Activated naive CD4-positive, alpha-beta T cell treated with anti-CD3 and anti-CD28 coated beads, Interleukin-2, amount 50 U/mL, for 24 hours (primary cell): ENCODE data around the gene DHCR7.

ENCODE experiments used
- H3K27ac Mint-ChIP-seq: one replicate; pipeline ENCODE4 v1.8.0; 2021; ENCODE audit warnings: mild to moderate bottlenecking, mixed read lengths
- H3K27me3 Mint-ChIP-seq: one replicate; pipeline ENCODE4 v1.8.0; 2021; ENCODE audit warnings: mixed read lengths
- H3K36me3 Mint-ChIP-seq: one replicate; pipeline ENCODE4 v1.8.0; 2021; ENCODE audit warnings: mixed read lengths
- H3K4me1 Mint-ChIP-seq: one replicate; pipeline ENCODE4 v1.8.0; 2021; ENCODE audit warnings: mixed read lengths
- H3K4me3 Mint-ChIP-seq: one replicate; pipeline ENCODE4 v1.8.0; 2021; ENCODE audit warnings: mild to moderate bottlenecking, mixed read lengths
- H3K9me3 Mint-ChIP-seq: one replicate; pipeline ENCODE4 v1.8.0; 2021; ENCODE audit warnings: mixed read lengths

Gene DHCR7

DNA sequence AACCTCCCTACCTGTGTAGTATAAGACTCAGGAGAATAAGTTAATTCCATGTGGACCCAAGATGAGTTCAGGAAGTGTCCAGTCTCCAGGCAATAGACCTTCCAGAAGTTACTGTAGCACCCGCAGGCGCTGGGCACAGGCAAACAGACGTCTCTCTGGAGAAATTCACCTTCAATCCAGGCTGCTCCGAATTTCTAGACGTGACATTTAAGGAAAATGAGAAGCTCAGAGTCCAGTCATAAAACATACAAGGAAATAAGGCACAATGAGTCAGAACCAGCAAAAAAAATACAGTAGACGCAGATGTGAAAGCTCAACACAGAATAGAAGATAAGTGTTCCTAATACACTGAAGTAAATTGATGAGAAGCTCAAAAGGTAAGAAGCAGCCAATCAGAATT lies 19.0 kb upstream of the DHCR7 start:
- Mint-ChIP-seq H3K27me3 (no peaks in the 10 kb centered on the region), H3K9me3 (no peaks in the 10 kb centered on the region), H3K4me1 (no peaks in the 10 kb centered on the region), H3K4me3 (no peak overlapping the region), H3K27ac (no peak overlapping the region), H3K36me3 (peaks cover 15% of the 10 kb centered on the region)

DNA sequence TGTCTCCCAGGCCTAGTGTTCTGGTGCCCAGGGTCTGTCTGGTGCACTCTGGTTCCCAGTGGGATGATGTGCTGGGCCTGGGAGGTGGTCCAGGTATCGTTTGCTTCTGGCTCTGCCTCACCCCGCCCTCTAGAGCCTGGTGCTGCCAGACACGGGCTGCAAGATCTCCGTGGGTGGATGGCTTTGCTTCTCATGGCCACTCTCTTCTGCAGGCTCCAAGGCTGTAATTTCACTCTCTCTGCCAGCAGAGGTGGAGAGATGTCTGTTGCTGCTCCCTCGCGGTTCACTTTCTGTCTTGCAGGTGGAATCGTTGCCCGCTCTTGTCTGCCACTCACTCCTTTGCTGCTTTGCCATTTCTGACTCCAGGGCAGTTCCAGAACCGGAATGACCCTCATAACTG lies 18.2 kb upstream of the DHCR7 start:
- H3K27me3 Mint-ChIP-seq = no peaks in the 10 kb centered on the region
- H3K36me3 Mint-ChIP-seq = peaks cover 15% of the 10 kb centered on the region
- H3K4me1 Mint-ChIP-seq = no peaks in the 10 kb centered on the region
- no peaks in the 10 kb centered on the region for H3K9me3 Mint-ChIP-seq
- peak overlapping the region; percentile 17 for H3K27ac Mint-ChIP-seq
- no peak overlapping the region for H3K4me3 Mint-ChIP-seq

DNA sequence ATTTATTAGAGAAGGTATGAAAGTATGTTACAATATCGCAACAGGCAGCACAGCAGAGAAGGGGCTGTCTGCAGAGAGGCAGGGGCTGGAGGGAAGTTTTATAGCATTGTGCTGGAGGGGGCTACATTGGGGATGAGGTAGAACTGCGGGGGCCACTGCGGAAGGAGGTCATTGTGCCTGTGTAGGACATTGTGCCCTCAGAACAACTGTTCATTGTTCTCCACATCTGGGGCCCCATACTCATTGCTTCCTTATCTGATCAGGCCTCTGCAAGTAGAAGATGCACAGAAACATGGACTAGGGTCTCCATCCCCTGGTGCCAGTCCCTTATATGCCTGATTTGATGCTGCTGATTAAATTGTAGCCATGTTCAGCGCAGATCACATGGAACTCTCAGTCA lies 16.9 kb upstream of the DHCR7 start:
- H3K4me1 Mint-ChIP-seq = no peaks in the 10 kb centered on the region
- no peak overlapping the region for H3K4me3 Mint-ChIP-seq
- H3K9me3 Mint-ChIP-seq = no peaks in the 10 kb centered on the region
- H3K27ac Mint-ChIP-seq = no peak overlapping the region
- peaks cover 15% of the 10 kb centered on the region for H3K36me3 Mint-ChIP-seq
- no peaks in the 10 kb centered on the region for H3K27me3 Mint-ChIP-seq

DNA sequence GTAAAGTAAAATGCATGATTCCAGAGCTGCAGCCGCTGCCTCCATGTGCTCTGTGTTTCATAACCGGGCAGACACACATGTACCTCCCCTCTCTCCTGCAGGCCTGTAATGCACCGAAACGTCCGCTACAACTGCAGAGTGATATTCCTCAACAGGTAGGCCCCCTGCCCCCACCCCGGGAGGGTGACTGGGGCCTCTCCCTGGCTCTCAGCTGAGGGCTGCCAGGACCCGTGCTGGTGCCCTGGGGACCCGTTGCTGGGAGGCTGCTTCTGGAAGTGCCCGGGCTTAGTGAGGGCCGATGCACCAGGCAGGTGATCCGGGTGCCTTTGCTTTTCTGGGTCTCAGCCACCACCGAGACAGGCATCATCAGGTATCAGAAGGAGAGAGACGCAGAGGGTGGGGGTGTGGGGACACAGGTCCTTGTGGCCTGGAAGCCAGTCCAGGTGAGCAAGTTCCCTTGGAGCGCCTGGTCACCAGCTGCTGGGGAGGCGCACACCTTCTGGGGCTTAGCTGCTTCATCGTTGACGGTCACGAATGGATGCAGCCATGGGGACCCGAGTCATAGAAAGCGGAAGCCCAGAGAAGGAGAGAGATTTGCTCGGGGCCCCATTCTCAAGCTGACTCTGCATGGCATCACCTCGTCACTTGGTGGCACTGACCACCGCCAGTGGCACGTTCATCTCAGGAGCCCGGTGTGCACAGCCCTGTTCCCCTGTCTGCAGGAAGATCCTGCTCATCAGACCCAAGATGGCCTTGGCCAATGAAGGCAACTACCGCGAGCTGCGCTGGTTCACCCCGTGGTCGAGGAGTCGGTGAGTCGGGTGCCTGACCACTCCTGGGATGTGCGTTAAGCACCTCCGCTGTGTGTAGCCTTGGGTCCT lies 15.4 kb upstream of the DHCR7 start:
- Mint-ChIP-seq H3K4me1 (no peaks in the 10 kb centered on the region), H3K4me3 (no peak overlapping the region), H3K27me3 (no peaks in the 10 kb centered on the region), H3K9me3 (no peaks in the 10 kb centered on the region), H3K27ac (no peak overlapping the region), H3K36me3 (peaks cover 12% of the 10 kb centered on the region)

DNA sequence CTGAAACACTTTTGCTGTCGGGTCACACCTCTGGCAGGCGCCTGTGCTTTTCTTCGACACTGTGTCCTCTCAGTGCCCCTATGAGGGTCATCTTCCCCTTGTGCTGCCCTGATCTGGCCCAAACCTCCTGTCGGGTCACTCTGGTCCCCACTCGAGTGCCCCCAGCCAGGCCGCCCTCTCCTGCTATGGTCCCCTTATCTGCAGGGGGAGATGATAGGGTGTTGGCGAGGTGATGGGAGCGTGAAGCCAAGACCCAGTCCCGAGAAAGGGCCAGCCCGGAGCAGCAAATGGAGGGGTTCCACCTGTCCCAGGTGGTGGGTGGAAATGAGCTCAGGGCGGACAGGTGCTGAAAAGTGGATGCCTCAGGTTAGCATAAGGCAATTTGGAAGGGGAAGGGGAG lies 14.5 kb upstream of the DHCR7 start:
- no peaks in the 10 kb centered on the region for H3K9me3 Mint-ChIP-seq
- no peak overlapping the region for H3K4me3 Mint-ChIP-seq
- H3K36me3 Mint-ChIP-seq = peaks cover 12% of the 10 kb centered on the region
- H3K4me1 Mint-ChIP-seq = peaks cover 3% of the 10 kb centered on the region
- H3K27ac Mint-ChIP-seq = no peak overlapping the region
- H3K27me3 Mint-ChIP-seq = no peaks in the 10 kb centered on the region

DNA sequence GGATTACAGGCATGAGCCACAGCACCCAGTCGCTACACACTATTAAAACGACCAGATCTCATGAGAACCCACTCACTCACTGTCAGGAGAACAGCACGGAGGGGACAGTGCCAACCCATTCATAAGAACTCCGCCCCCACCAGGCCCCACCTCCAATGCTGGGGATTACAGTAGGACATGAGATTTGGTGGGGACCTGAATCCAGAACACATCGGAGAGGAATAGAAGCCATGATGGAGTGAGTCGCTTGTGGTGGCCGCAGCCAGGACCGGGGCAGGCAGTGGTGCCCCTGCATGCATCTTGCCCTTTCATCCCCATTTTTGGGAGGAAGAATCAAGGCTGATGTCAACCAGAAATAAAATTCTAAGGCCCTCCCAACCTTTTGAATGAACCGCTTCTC lies 13.5 kb upstream of the DHCR7 start:
- Mint-ChIP-seq H3K27ac (no peak overlapping the region), H3K4me1 (peaks cover 4% of the 10 kb centered on the region), H3K27me3 (no peaks in the 10 kb centered on the region), H3K9me3 (no peaks in the 10 kb centered on the region), H3K36me3 (peaks cover 5% of the 10 kb centered on the region), H3K4me3 (no peak overlapping the region)

DNA sequence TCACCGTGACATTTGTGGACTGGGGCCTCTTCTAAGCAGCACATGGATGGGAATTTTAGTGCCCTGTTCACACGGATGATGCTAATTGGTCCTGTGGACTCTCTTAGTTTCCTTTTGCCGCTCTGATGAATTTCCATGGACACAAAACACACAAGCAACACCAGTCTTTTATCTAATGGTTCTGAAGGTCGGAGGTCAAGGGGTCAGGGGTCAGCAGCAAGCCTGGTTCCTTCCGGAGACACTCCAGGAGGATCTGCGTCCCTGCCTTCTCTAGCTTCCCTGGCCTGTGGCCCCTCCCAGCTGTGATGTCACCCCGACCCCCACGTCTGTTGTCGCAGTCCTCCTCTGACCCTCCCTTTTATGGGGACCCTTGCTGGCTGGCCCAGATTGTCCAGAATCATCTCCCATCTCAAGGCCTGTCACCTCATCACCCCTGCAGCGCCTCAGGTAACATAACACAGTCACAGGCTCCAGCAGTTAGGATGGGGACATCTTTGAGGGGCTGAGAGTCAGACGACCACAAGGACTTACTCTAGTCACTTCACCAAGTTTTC lies 11.7 kb upstream of the DHCR7 start:
- H3K27ac Mint-ChIP-seq = no peak overlapping the region
- no peak overlapping the region for H3K4me3 Mint-ChIP-seq
- peaks cover 13% of the 10 kb centered on the region for H3K36me3 Mint-ChIP-seq
- H3K9me3 Mint-ChIP-seq = no peaks in the 10 kb centered on the region
- H3K27me3 Mint-ChIP-seq = no peaks in the 10 kb centered on the region
- H3K4me1 Mint-ChIP-seq = peaks cover 19% of the 10 kb centered on the region

DNA sequence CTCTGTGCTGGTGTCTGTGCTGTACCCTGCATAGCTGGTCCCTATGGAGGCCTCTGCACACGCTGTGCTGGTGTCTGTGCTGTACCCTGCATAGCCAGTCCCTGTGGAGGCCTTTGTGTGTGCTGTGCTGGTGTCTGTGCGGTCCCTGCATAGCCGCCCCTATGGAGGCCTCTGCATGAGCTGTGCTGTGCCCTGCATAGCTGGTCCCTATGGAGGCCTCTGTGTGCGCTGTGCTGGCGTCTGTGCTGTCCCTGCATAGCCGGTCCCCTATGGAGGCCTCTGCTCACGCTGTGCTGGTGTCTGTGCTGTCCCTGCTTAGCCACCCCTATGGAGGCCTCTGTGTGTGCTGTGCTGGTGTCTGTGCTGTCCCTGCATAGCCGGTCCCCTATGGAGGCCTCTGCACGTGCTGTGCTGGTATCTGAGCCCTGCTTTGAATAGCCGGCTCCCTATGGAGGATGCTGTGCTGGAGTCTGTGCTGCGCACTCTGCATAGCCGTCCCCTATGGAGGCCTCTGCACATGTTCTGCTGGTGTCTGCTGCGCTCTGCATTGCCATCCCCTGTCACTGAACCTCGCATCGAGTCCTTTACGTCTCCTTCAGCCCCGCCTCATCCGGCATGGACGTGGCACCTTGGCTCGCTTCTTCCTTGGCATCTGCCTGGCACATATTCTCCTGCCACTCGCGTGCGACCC lies 11.0 kb upstream of the DHCR7 start:
- peaks cover 13% of the 10 kb centered on the region for H3K36me3 Mint-ChIP-seq
- no peaks in the 10 kb centered on the region for H3K9me3 Mint-ChIP-seq
- peaks cover 25% of the 10 kb centered on the region for H3K4me1 Mint-ChIP-seq
- no peak overlapping the region for H3K27ac Mint-ChIP-seq
- H3K27me3 Mint-ChIP-seq = no peaks in the 10 kb centered on the region
- H3K4me3 Mint-ChIP-seq = no peak overlapping the region

DNA sequence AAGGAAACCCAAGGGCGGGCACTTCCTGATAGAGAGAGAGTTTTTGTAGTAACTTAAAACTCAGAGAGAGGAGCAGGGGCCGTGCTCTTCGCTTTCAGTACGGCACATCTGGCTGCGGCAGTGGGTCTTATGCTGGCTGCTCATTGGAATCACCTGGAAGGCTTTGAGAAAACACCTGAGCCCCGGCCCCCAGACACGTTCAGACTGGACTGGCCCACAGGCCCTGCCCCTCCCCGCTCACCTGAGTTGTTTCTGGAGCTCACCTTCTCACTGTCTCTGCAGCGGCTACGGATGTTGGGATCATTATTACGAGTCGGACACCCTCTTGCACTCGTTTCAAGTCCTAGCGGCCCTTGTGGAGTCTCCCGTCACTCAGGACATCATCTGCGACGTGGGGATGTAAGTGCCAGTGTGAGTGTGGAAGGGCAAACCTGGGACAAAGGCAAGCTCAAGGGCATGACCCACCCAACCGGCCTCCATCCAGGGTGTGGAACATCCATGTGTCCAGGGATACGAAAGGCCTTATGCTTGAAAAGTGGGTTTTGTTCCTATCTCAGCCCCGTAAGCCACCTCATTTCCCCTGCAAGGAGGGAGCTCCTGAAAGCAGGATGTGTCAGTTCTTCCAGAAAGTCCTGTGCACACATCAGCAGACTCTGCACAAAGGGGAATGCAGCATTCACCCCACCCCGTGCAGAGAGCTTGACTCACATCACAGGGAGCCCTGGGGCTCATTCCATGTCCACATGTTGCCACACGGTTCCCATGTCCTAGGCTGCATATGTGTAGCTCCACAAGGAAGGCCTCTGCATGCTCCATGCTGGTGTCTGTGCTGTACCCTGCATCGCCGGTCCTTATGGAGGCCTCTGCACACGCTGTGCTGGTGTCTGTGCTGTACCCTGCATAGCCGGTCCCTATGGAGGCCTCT lies 10.2 kb upstream of the DHCR7 start:
- Mint-ChIP-seq H3K36me3 (peaks cover 13% of the 10 kb centered on the region), H3K27ac (no peak overlapping the region), H3K27me3 (no peaks in the 10 kb centered on the region), H3K4me1 (peaks cover 34% of the 10 kb centered on the region), H3K9me3 (no peaks in the 10 kb centered on the region), H3K4me3 (no peak overlapping the region)

DNA sequence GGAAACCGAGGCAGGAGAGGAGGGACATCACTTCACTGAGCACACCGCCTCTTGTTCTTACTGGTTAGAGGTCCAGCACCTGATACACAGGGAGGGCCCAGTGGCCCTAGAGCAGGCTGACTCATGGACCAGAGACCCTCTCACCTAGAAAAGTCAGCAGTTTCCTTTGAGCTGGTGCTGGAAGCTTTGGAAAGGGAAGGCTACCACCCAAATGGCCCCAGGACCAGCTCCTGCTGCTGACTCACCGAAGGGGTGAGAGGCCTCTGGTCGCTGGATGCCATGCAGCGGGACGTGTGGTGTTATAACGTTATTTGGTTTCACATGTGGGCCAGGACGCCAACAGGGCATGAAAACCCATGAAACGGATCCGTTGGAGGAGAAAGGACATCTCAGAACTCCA lies 8.6 kb upstream of the DHCR7 start:
- H3K4me3 Mint-ChIP-seq = no peak overlapping the region
- H3K9me3 Mint-ChIP-seq = no peaks in the 10 kb centered on the region
- H3K27ac Mint-ChIP-seq = no peak overlapping the region
- no peaks in the 10 kb centered on the region for H3K27me3 Mint-ChIP-seq
- peaks cover 10% of the 10 kb centered on the region for H3K36me3 Mint-ChIP-seq
- H3K4me1 Mint-ChIP-seq = peaks cover 41% of the 10 kb centered on the region

DNA sequence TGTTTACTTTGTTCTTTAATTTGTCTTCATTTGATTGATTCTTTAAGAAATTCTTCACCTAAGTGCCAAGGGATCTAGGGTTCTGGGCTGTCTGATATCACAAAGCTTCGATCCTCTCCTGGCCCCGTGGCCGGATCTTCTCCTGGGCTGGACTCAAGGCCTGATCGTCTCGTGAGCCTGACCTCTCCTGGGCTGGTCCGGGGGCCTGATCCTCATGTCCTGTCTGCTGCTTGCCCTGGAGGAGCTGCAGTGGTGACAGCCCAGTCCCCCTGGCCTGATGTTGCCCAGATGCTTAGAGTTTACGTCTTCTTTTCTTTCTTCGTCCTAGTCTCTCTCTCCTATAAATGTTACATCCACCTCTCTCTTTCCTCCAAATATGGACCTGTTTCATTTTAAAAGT lies 8.1 kb upstream of the DHCR7 start:
- no peaks in the 10 kb centered on the region for H3K27me3 Mint-ChIP-seq
- no peak overlapping the region for H3K4me3 Mint-ChIP-seq
- peaks cover 46% of the 10 kb centered on the region for H3K4me1 Mint-ChIP-seq
- H3K36me3 Mint-ChIP-seq = peaks cover 10% of the 10 kb centered on the region
- H3K27ac Mint-ChIP-seq = no peak overlapping the region
- H3K9me3 Mint-ChIP-seq = no peaks in the 10 kb centered on the region

DNA sequence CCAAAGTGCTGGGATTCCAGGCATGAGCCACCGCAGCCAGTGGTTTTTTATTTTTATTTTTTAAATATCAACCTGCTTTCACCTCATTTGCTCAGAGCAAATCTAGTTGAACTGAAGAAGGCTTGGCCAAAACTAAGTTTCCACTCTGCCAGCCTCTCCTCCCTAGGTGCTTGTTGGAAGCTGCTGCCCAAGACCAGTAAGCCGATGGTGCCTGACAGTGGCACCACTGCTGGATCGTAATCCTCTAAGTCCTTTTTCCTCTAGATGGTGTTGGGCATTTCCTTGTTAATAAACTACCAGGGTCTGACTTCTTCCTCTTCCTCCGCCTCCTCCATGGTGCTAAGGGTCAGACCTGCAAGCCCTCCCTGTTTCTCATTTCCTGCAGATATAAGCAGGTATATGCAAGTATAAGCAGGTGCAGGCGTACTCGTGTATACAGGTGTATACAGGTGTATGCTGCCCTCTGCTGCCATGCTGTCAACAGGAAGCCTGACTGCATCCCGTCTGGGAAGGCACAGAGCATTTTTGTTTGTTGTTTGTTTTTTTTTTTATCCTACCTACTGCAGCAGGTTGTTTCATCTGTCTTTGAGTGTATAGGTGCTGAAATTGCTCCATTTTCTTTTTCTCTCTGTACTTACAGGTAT lies 6.4 kb upstream of the DHCR7 start:
- H3K36me3 Mint-ChIP-seq = peaks cover 8% of the 10 kb centered on the region
- peaks cover 63% of the 10 kb centered on the region for H3K4me1 Mint-ChIP-seq
- peak overlapping the region; percentile 85 for H3K4me3 Mint-ChIP-seq
- H3K9me3 Mint-ChIP-seq = no peaks in the 10 kb centered on the region
- H3K27ac Mint-ChIP-seq = peak overlapping the region; percentile 70
- H3K27me3 Mint-ChIP-seq = no peaks in the 10 kb centered on the region

DNA sequence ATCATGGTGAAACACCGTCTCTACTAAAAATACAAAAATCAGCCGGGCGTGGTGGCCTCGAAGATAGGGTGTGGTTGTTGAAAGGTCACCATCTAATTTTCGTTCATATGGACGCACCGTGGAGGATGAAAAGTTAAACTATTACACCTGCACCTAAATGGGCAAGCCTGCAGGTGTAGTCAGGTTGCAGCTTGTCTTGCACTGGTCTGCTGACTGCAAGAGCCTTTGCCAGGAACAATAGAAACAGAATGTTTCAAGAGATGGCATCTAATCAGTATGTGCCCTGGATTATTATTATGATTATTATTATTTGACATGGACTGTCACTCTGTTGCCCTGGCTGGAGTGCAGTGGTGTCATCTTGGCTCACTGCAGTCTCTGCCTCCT lies 5.7 kb upstream of the DHCR7 start:
- Mint-ChIP-seq H3K9me3 (no peaks in the 10 kb centered on the region), H3K27me3 (no peaks in the 10 kb centered on the region), H3K4me1 (peaks cover 70% of the 10 kb centered on the region), H3K27ac (no peak overlapping the region), H3K36me3 (peaks cover 8% of the 10 kb centered on the region), H3K4me3 (peak overlapping the region; percentile 85)

DNA sequence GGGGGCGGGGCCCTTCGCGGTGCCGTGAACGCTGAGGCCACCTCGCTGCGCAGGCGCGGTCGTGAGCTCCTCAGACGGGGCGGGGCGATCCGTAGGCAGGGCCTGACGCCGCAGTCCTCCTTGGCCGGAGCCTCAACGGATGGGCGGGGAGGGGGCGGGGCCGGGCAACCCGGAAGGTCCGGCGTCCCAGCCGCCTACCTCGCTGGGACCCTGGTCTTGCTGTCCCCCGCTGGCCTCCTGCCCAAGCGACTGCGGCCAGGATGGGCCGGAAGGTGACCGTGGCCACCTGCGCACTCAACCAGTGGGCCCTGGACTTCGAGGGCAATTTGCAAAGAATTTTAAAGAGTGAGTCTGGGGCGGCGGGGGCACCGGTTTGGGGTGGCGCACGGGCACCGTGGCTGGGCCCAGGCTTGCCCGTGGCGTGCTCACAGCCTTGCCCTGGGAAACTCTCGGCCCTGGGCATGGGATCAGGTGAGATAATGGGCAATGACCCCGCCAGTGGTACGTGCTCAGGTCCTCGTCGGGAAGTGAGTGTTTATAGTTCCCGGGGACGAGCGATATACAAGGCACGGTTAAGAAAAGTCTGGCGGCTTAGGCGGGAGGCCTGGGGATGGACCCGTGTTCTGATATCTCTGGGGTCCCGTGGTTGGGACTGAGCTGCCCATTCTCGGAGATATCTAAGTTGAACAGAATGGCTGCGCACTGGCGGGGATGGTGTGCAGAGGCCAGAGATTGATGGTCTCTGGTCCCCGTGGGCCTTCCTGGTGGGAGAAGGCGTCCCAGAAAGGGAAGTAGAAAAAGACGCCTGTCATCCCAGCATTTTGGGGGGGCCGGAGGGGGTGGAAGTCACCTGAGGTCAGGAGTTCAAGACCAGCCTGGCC lies 5.1 kb upstream of the DHCR7 start, which contains the start of gene NADSYN1:
Gene NADSYN1, plus strand, starts transcription at position 167 of the 881 bp plus-strand sequence. Its CDS starts 94 bp downstream, at position 261.
- Mint-ChIP-seq H3K27me3 (no peaks in the 10 kb centered on the region), H3K27ac (peak within 1 kb of the TSS; percentile 99), H3K4me1 (peaks cover 70% of the 10 kb centered on the region), H3K9me3 (no peaks in the 10 kb centered on the region), H3K4me3 (peak within 1 kb of the TSS; percentile 85), H3K36me3 (peaks cover 8% of the 10 kb centered on the region)
